Uterus (tissue), 2 donors: ENCODE results near the gene TRAPPC2B.

Experiments used
- CTCF ChIP-seq, 4 experiments: fragments of 200-600 bp in 2 of 4; fragments of 450-650 bp in 2 of 4; sonication (generic) in 2 of 4; IDR thresholded peaks; one replicate each; pipeline ENCODE4 v1.5.1; 2016 to 2019; ENCODE audit warnings: antibody characterized with exemption in 4 of 4, mild to moderate bottlenecking in 2 of 4, moderate library complexity in 1 of 4
- POLR2A ChIP-seq, 2 donors: fragments of 450-650 bp; IDR thresholded peaks; one replicate each; pipeline ENCODE4 v1.6.1; 2016; ENCODE audit warnings: antibody characterized with exemption in 2 of 2, mild to moderate bottlenecking in 1 of 2, moderate library complexity in 1 of 2

- TF ChIP-seq POLR2A (IDR thresholded peaks at IDR 0.05): no peak
- no peak for TF ChIP-seq CTCF (IDR thresholded peaks at IDR 0.05)
Observed at GRCh38 chr19:57395710-57396109, 32.4 kb downstream of the TRAPPC2B start.
